ENCODE data around the gene C13orf46.
A peak's percentile ranks its signal among the peaks of the same experiment; 100 is the strongest.

The C13orf46 gene

GRCh38 chr13:114019367-114019766 is 45.5 kb upstream of the C13orf46 start:
- DNase-seq (ENCODE audit: low read depth, low spot score): peak; percentile 27
- H3K9me3 ChIP-seq (ENCODE audit: insufficient read depth, low read length): 0 out of 2 replicates have a peak, but pooled peaks cover 4% of the 10 kb centered on the region
- no peak overlapping the region for H3K9ac ChIP-seq (ENCODE audit: insufficient read length, low read depth)
- H3K4me1 ChIP-seq (ENCODE audit: insufficient read depth, insufficient read length): peaks cover 28% of the 10 kb centered on the region
- H3K36me3 ChIP-seq (ENCODE audit: insufficient read depth, insufficient read length, low read length): peaks cover 82% of the 10 kb centered on the region
- no peak for TF ChIP-seq YY1 (IDR thresholded peaks at IDR 0.05; ENCODE audit: insufficient read depth, insufficient read length)
- TF ChIP-seq SUZ12 (IDR thresholded peaks at IDR 0.05; ENCODE audit: extremely low read depth, insufficient read depth, insufficient read length): no peak
- TF ChIP-seq ZNF274 (IDR thresholded peaks at IDR 0.05; ENCODE audit: low read depth, low read length): no peak
- no peak overlapping the region for H3K4me3 ChIP-seq (ENCODE audit: insufficient read length, low read depth)
- no peaks in the 10 kb centered on the region for H3K27me3 ChIP-seq (ENCODE audit: insufficient read depth, insufficient read length)

- Histone ChIP-seq H3K9me3 (ENCODE audit: insufficient read depth, low read length) (0 out of 2 replicates have a peak, but pooled peaks cover 4% of the 10 kb centered on the region), H3K4me1 (ENCODE audit: insufficient read depth, insufficient read length) (peaks cover 28% of the 10 kb centered on the region), H3K36me3 (ENCODE audit: insufficient read depth, insufficient read length, low read length) (peaks cover 78% of the 10 kb centered on the region), H3K9ac (ENCODE audit: insufficient read length, low read depth) (no peak overlapping the region), H3K27me3 (ENCODE audit: insufficient read depth, insufficient read length) (no peaks in the 10 kb centered on the region), H3K4me3 (ENCODE audit: insufficient read length, low read depth) (no peak overlapping the region)
- no peak for DNase-seq (ENCODE audit: low read depth, low spot score)
- TF ChIP-seq SUZ12 (IDR thresholded peaks at IDR 0.05; ENCODE audit: extremely low read depth, insufficient read depth, insufficient read length) (no peak), ZNF274 (IDR thresholded peaks at IDR 0.05; ENCODE audit: low read depth, low read length) (no peak), YY1 (IDR thresholded peaks at IDR 0.05; ENCODE audit: insufficient read depth, insufficient read length) (no peak)
These were observed 44.7 kb upstream of the C13orf46 start for GRCh38 chr13:114018461-114019055.

GRCh38 chr13:114017966-114018365 is 44.1 kb upstream of the C13orf46 start:
- H3K27me3 ChIP-seq (ENCODE audit: insufficient read depth, insufficient read length): no peaks in the 10 kb centered on the region
- no peak overlapping the region for H3K9ac ChIP-seq (ENCODE audit: insufficient read length, low read depth)
- H3K9me3 ChIP-seq (ENCODE audit: insufficient read depth, low read length): 0 out of 2 replicates have a peak, but pooled peaks cover 4% of the 10 kb centered on the region
- H3K36me3 ChIP-seq (ENCODE audit: insufficient read depth, insufficient read length, low read length): peaks cover 76% of the 10 kb centered on the region
- H3K4me1 ChIP-seq (ENCODE audit: insufficient read depth, insufficient read length): peaks cover 28% of the 10 kb centered on the region
- DNase-seq (ENCODE audit: low read depth, low spot score): no peak
- no peak for TF ChIP-seq YY1 (IDR thresholded peaks at IDR 0.05; ENCODE audit: insufficient read depth, insufficient read length)
- no peak for TF ChIP-seq ZNF274 (IDR thresholded peaks at IDR 0.05; ENCODE audit: low read depth, low read length)
- no peak for TF ChIP-seq SUZ12 (IDR thresholded peaks at IDR 0.05; ENCODE audit: extremely low read depth, insufficient read depth, insufficient read length)
- H3K4me3 ChIP-seq (ENCODE audit: insufficient read length, low read depth): no peak overlapping the region

- peak; percentile 20 for DNase-seq (ENCODE audit: low read depth, low spot score)
These were observed 43.3 kb upstream of the C13orf46 start for GRCh38 chr13:114017028-114017630.

GRCh38 chr13:114016321-114017027 is 42.6 kb upstream of the C13orf46 start:
- Histone ChIP-seq H3K4me3 (ENCODE audit: insufficient read length, low read depth) (no peak overlapping the region), H3K27me3 (ENCODE audit: insufficient read depth, insufficient read length) (no peaks in the 10 kb centered on the region), H3K36me3 (ENCODE audit: insufficient read depth, insufficient read length, low read length) (peaks cover 69% of the 10 kb centered on the region), H3K4me1 (ENCODE audit: insufficient read depth, insufficient read length) (peaks cover 28% of the 10 kb centered on the region), H3K9me3 (ENCODE audit: insufficient read depth, low read length) (0 out of 2 replicates have a peak, but pooled peaks cover 4% of the 10 kb centered on the region), H3K9ac (ENCODE audit: insufficient read length, low read depth) (peak overlapping the region; percentile 28)
- DNase-seq (ENCODE audit: low read depth, low spot score): no peak
- TF ChIP-seq ZNF274 (IDR thresholded peaks at IDR 0.05; ENCODE audit: low read depth, low read length): no peak
- TF ChIP-seq YY1 (IDR thresholded peaks at IDR 0.05; ENCODE audit: insufficient read depth, insufficient read length): no peak
- TF ChIP-seq SUZ12 (IDR thresholded peaks at IDR 0.05; ENCODE audit: extremely low read depth, insufficient read depth, insufficient read length): no peak

More at GRCh38 chr13:114017028-114017630, 43.3 kb upstream of the C13orf46 start:
- H3K4me1 ChIP-seq (ENCODE audit: insufficient read depth, insufficient read length): peaks cover 28% of the 10 kb centered on the region
- H3K27me3 ChIP-seq (ENCODE audit: insufficient read depth, insufficient read length): no peaks in the 10 kb centered on the region
- no peak overlapping the region for H3K4me3 ChIP-seq (ENCODE audit: insufficient read length, low read depth)
- TF ChIP-seq SUZ12 (IDR thresholded peaks at IDR 0.05; ENCODE audit: extremely low read depth, insufficient read depth, insufficient read length) (no peak), YY1 (IDR thresholded peaks at IDR 0.05; ENCODE audit: insufficient read depth, insufficient read length) (no peak), ZNF274 (IDR thresholded peaks at IDR 0.05; ENCODE audit: low read depth, low read length) (no peak)
- H3K9me3 ChIP-seq (ENCODE audit: insufficient read depth, low read length): 0 out of 2 replicates have a peak, but pooled peaks cover 4% of the 10 kb centered on the region
- peaks cover 73% of the 10 kb centered on the region for H3K36me3 ChIP-seq (ENCODE audit: insufficient read depth, insufficient read length, low read length)
- H3K9ac ChIP-seq (ENCODE audit: insufficient read length, low read depth): no peak overlapping the region

- H3K9me3 ChIP-seq (ENCODE audit: insufficient read depth, low read length): 0 out of 2 replicates have a peak, but pooled peaks cover 4% of the 10 kb centered on the region
- no peak overlapping the region for H3K4me3 ChIP-seq (ENCODE audit: insufficient read length, low read depth)
- no peaks in the 10 kb centered on the region for H3K27me3 ChIP-seq (ENCODE audit: insufficient read depth, insufficient read length)
- peaks cover 68% of the 10 kb centered on the region for H3K36me3 ChIP-seq (ENCODE audit: insufficient read depth, insufficient read length, low read length)
- H3K9ac ChIP-seq (ENCODE audit: insufficient read length, low read depth): peak overlapping the region; percentile 28
- H3K4me1 ChIP-seq (ENCODE audit: insufficient read depth, insufficient read length): peaks cover 26% of the 10 kb centered on the region
- TF ChIP-seq YY1 (IDR thresholded peaks at IDR 0.05; ENCODE audit: insufficient read depth, insufficient read length) (no peak), ZNF274 (IDR thresholded peaks at IDR 0.05; ENCODE audit: low read depth, low read length) (no peak), SUZ12 (IDR thresholded peaks at IDR 0.05; ENCODE audit: extremely low read depth, insufficient read depth, insufficient read length) (no peak)
- no peak for DNase-seq (ENCODE audit: low read depth, low spot score)
These were observed 42.1 kb upstream of the C13orf46 start for GRCh38 chr13:114015969-114016295.
